Umbilical cord (tissue), 2 donors: ENCODE results near the gene UNC119B. TPM values are rescaled to one million over a fixed set of nuclear protein-coding genes. Genes with fewer than 3 reads are reported as not detected.

ENCODE experiments used
- DNase-seq: peaks from one replicate; pipeline ENCODE4 v3.0.0-alpha.2; 2015; ENCODE audit warnings: low spot score
- total RNA-seq: library from RNA; depleted of rRNA; stranded (reverse); fragments of >200 nt; gene quantifications from one replicate; pipeline ENCODE4 v1.2.3, GENCODE V29; 2014; ENCODE audit warnings: low replicate concordance; ENCODE audit not compliant: insufficient read depth

UNC119B gene
- total RNA-seq, 1 donor from 2014 or later = 16.4 TPM

- DNase-seq = no peak
Measured at GRCh38 chr12:120739031-120739762, 28.9 kb downstream of the UNC119B start.

DNA sequence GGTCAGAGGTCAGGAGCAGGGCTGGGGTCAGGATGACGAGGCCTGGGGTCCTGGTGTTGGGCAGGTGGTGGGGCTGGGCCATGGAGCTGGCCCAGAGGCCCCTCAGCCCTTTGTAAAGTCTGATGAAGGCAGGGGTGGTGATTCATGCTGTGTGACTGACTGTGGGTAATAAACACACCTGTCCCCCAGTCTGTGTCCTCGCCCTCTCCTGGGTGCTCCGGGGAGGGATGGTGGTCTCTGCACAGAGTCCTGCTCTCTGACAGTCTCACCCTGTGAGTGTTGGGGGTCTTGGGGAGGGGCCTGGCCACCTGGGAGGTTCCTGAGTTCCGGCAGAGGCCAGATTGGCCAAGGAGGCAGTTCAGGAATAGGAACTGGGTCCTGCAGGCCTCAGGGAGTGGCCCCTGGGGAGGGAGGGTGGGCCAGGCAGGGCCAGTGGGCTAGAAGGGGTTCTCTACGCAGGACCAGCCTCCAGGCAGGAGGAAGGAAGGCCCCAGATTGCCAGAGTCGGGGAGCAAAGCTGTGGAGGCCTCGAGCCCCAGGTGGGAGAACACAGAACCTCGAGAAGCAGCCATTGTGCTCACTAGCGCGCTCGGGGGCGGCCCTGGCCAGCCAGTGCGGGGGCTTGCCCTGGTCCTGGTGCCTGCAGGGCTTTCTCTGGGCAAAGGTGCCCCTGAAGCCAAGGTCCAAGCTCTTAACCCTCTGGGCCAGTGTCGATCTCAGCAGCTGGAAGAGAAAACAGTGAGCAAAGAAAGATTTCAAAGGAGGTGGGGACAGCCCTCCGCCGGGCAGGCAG lies 29.8 kb downstream of the UNC119B start:
- no peak for DNase-seq

- DNase-seq = no peak
Measured at GRCh38 chr12:120740871-120741270, 30.6 kb downstream of the UNC119B start.

DNA sequence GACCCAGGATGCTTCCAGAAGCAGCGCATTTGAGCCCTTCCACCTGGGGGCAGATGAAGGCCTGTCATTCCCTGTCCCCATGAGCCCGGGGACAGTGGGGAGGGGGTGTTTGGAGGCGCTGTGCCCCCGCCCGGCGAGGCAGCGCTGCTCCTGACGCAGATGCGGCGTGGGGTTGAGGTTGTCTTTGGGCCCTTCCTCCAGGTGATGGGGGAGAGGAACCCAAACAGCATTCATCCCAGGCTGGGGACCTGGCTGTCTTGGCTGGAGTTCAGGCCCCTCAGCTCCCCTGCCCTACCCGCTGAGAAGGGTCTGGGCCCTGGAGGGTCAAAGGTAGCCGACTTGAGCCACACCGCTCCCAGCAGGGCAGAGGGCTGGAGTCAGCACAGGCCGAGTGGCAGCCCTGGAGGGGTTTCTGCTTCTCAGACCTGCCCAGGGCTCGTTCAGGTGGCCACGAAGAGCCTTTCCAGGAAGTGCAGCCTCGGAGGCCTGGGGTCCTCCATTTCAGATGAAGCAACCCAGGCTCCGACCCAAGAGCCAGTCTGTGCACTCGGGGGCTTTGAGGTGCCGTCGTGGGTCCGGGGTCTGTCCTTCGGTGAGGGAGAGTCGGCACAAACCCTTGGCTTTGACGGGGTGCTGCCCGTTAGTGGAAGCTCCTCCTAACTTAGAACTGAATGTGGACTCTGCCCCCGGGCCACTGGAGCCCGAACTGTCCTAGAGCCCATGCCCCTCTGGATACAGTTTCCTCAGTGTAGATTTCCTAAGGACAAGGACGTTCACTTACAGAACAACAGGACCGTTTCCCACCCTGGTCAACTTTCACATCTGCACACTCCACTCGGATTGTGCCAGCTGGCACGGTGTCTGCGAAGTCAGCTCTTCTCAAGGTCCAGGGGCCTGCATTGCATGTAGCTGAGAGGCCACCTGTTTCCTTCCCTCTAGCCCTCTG lies 31.5 kb downstream of the UNC119B start:
- no peak for DNase-seq

GRCh38 chr12:120744922-120745493 lies 34.8 kb downstream of the UNC119B start:
- DNase-seq = no peak

DNA sequence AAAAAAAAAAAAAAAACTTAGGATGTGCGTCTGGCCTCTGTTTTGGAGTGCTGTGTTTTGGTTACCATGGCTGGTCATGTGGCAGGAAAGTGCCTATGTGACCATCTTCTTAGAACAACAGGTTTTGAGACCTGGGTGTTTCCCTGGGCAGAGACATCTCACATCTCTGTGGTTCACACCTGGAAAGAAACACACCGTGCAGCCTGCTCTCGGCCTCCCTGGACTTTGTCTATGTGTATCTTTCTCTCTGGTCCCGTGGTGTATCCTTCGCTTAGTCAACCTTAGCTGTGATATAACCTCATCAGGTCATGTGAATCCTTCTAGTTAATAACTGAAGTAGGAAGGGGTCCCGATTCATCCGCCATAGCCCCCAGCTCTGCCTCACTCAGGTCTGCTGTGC lies 38.0 kb downstream of the UNC119B start:
- DNase-seq = no peak

GRCh38 chr12:120749256-120749655 lies 39.0 kb downstream of the UNC119B start:
- DNase-seq = no peak

- no peak for DNase-seq
Measured at GRCh38 chr12:120750806-120751205, 40.5 kb downstream of the UNC119B start.

GRCh38 chr12:120751389-120751788 lies 41.1 kb downstream of the UNC119B start:
- no peak for DNase-seq

DNA sequence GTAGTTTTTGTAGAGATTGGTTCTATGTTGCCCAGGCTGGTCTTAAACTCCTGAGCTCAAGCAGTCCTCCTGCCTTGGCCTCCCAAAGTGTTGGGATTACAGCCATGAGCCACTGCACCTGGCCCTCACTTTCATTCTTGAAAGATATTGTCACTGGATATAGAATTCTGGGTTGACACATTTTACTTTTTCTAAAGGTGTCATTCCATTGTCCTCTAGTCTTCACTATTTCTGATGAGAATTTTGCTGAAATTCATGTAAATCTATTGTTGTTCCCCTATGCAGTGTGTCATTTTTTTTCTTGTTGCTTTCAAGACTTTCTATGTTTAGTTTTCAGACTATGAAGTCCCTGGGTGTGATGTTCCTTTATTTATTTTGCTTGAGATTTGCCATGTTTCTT lies 44.5 kb downstream of the UNC119B start:
- DNase-seq = no peak

DNA sequence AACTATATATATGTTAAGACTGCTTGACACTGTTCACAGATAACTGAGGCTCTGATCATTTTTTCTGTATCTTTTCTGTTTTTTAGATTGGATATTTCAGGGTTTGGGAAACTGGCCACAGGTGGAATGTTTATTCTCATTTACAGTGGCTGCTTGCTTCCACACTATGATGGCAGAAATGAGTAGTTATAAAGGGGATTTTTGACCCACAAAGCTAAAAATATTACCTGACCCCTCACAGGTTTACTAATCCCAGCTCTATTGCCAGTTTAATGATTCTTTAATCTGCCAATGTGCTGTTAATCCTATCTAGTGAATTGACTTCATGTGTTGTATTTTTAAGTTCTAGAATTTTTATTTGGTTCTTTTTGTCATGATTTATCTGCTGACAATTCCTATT lies 45.0 kb downstream of the UNC119B start:
- DNase-seq = no peak

DNA sequence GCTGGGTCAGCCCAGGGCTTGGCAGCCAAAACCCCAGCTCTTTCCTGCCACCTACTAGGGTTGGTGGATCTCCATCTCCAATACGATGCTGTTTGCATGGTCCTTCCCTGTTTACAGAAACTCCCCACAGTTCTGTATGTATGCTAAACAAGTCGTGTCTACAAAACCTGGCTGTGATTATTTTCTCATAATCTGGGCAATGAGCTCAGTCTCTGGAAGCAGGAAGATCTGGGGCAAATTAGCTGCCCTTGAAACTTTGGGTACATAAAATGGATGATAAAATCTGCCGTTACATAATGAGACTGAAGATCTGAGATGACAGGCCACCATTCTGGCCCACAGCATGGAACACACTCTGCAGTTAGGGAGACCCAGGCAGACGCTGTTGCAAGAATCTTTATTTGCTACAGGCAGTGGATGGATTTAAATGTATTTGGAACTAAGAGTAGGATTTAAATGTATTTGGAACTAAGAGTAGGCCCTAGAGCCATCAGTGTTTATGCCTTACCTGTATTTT lies 47.0 kb downstream of the UNC119B start:
- no peak for DNase-seq

GRCh38 chr12:120757949-120758348 lies 47.7 kb downstream of the UNC119B start:
- DNase-seq = no peak

- no peak for DNase-seq
Measured at GRCh38 chr12:120758798-120759590, 48.7 kb downstream of the UNC119B start.

- no peak for DNase-seq
Measured at GRCh38 chr12:120759591-120760348, 49.5 kb downstream of the UNC119B start.

DNA sequence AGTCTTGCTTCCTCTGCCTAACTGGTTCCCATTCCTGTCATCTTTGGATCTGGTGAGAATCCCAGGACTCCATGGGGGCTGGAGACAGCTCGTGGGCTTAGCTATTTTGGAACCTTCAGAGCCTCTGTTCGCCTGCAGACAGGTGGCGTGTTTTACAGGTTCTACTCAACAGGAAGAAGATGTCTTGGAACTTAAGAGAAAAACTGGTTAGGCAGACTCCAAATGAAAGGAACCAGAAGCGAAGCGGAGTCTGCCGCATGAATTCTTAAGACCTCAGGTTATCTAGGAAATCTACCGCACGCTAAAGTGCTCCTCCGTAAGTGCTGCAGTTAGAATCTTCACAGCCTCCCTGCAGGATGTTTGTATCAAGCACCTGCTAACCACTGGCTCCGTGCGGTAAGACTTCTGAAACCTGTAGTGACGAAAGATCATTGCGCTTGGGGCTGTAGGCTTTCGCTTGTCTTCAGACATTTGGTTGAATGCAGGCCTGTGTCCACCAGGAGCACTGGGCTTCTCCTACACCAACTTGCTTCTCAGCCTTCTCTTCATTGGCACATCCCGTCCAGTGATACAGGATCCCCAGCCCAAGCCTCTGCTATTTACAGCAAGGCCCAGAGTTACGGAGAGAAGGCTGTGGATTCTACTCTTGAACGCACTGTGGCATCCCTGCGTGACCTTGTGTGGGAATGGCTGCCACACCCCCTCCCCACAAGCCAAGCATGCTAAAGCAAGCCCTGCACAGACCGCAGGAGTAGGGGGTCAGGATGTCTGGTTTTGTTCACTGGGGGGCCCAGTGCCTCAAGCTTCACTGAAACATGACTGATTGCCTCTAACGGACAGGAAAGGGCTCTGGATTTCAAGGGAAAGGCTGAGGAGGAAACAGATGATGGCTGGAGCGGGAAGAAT lies 50.3 kb downstream of the UNC119B start:
- DNase-seq = peak; percentile 65

DNA sequence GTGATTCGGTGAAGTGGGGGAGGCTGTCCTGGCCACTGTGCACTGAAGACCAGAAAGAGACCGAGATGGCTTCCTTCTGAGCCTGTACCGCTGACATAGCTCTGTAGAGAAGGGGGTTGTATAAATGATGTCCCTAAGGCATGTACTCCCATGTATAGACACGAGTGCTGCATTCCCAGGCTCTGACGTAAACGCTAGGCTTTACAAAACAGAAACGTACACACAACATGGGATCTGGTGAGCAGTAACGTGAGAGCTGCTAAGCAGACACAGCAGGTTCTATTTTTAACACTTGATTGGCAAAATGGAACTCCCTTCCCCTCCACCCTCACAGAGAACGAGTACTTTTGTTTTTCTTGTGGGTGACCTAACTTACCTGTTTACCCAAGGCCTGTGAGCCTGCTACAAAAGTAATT lies 51.3 kb downstream of the UNC119B start:
- peak; percentile 94 for DNase-seq

DNA sequence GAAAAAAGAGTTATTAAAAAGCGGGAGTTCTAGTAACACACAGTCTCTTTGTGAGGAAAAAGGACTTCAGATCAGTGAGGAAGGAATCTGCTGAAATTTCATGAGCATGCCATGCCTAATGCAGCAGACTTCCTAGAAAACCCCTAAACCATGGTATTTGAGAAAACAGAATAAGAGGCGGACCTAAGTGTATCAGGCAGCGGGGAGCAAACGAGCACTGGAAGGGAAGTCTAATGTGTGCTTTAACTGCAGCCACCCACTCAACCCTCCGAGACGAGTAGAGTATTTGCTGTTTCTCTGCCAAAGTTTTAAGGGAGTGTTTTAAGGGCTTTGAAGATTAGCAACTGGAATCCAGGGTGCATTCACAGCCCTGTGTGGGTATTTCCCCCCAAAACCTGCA lies 51.8 kb downstream of the UNC119B start:
- peak; percentile 80 for DNase-seq

DNA sequence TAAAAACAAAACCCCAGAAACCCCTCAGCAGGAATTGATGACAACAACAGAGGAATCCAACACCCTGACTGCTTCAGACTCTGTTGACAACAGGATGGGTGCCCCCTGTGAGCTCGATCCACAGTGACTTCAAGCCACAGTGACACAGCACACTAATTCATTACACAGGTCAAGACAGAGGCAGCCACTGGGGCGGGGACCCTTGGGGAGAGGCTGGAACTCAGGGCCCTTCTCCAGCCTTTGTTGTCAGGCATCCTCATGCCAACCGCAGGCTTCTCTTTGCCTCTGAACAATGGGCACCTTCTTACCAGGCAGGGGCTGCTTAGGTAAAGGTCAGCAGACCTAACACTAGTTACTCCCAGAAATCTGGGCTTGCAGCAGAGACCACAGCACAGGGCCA lies 53.0 kb downstream of the UNC119B start:
- no peak for DNase-seq
